GM10266 (cell line): ENCODE data around the gene COL4A2.
"Not testable (repeated sequence)": the region's sequence is repeated elsewhere in the genome, so short reads cannot be mapped to it uniquely, and the experiment has no call there.

Experiments used
- DNase-seq: peaks from one replicate; pipeline ENCODE4 v3.0.0; 2012; ENCODE audit errors: extremely low spot score
- TF ChIP-seq, protein P1 (sequence below): IDR thresholded peaks from 2 replicates; pipeline ENCODE4 v1.5.1; 2012; ENCODE audit warnings: mild to moderate bottlenecking, low read depth; ENCODE audit not compliant: control insufficient read depth, insufficient read depth; ENCODE audit errors: missing control alignments

Gene COL4A2

GRCh38 chr13:110312339-110313031 lies 5.4 kb downstream of the COL4A2 start:
- no peak for DNase-seq
- TF ChIP-seq, protein P1, sequence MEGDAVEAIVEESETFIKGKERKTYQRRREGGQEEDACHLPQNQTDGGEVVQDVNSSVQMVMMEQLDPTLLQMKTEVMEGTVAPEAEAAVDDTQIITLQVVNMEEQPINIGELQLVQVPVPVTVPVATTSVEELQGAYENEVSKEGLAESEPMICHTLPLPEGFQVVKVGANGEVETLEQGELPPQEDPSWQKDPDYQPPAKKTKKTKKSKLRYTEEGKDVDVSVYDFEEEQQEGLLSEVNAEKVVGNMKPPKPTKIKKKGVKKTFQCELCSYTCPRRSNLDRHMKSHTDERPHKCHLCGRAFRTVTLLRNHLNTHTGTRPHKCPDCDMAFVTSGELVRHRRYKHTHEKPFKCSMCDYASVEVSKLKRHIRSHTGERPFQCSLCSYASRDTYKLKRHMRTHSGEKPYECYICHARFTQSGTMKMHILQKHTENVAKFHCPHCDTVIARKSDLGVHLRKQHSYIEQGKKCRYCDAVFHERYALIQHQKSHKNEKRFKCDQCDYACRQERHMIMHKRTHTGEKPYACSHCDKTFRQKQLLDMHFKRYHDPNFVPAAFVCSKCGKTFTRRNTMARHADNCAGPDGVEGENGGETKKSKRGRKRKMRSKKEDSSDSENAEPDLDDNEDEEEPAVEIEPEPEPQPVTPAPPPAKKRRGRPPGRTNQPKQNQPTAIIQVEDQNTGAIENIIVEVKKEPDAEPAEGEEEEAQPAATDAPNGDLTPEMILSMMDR: no peak

DNA sequence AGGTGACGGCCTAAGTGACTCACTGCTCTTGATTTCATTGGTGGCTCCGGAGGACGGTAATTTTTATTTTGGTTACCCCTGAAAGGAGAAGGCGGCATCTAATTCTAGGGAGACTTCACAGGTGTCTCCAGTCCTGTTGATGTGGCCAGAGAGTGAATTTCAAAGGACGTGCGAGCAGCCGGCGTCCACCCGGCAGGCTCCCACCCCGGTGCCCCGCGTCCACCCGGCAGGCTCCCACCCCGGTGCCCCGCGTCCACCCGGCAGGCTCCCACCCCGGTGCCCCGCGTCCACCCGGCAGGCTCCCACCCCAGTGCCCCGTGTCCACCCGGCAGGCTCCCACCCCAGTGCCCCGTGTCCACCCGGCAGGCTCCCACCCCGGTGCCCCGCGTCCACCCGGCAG lies 6.2 kb downstream of the COL4A2 start:
- DNase-seq: not testable (repeated sequence)

- DNase-seq: not testable (repeated sequence)
These were observed 6.6 kb downstream of the COL4A2 start for GRCh38 chr13:110313733-110314132.

- TF ChIP-seq, protein P1: no peak
These were observed 7.6 kb downstream of the COL4A2 start for GRCh38 chr13:110314516-110315245.

GRCh38 chr13:110316196-110316595 lies 9.1 kb downstream of the COL4A2 start:
- TF ChIP-seq, protein P1: no peak
- DNase-seq: no peak

More at GRCh38 chr13:110314516-110315245, 7.6 kb downstream of the COL4A2 start:
- no peak for DNase-seq

DNA sequence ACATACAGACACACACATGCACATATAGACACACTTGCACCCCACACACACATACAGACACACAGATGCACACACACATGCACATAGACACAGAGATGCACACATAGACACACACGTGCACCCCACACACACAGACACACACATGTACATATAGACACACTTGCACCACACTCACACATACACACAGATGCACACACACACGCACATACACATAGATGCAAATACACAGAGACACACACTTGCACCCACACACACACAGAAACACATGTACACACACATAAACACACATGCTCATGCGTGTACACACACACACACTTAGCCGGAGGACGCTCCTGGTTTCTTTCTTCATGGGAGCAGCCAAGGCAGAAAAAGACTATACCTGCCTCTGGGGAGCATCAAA lies 10.0 kb downstream of the COL4A2 start:
- TF ChIP-seq, protein P1: no peak
- DNase-seq: no peak

- TF ChIP-seq, protein P1: no peak
These were observed 10.6 kb downstream of the COL4A2 start for GRCh38 chr13:110317496-110318195.

GRCh38 chr13:110318920-110319319 lies 11.8 kb downstream of the COL4A2 start:
- DNase-seq: no peak
- TF ChIP-seq, protein P1: no peak

More at GRCh38 chr13:110317496-110318195, 10.6 kb downstream of the COL4A2 start:
- no peak for DNase-seq
